SU-DHL-6 (cell line): ENCODE data around the gene CDIPT.

ENCODE experiments used
- CTCF ChIP-seq: fragments of 200-600 bp; sonication (generic); IDR thresholded peaks from one replicate; pipeline ENCODE4 v1.5.1; 2017; ENCODE audit warnings: antibody characterized with exemption, mild to moderate bottlenecking, low read length, moderate library complexity; ENCODE audit not compliant: insufficient read depth, poor library complexity, severe bottlenecking
- EZH2phosphoT487 ChIP-seq: fragments of 200-600 bp; sonication (generic), shearing (Covaris generic); conservative IDR thresholded peaks from 2 replicates; pipeline ENCODE4 v1.6.1; 2018; ENCODE audit warnings: mild to moderate bottlenecking, antibody characterized with exemption, low read length, moderate library complexity, mixed read lengths

- no peak for TF ChIP-seq CTCF
- no peak for TF ChIP-seq EZH2phosphoT487
These were observed 21.4 kb downstream of the CDIPT start for GRCh38 chr16:29841631-29842030.
